Thoracic aorta (tissue), 2 donors: ENCODE measurements around the gene NPY1R. TPM values are rescaled to one million over a fixed set of nuclear protein-coding genes. Genes with fewer than 3 reads are reported as not detected.

ENCODE experiments used
- ATAC-seq: fragments of 150-250 bp; one replicate; pipeline ENCODE4 v1.8.0; 2017; ENCODE audit warnings: low read depth; ENCODE audit not compliant: insufficient number of reproducible peaks, low FRiP score
- DNase-seq: peaks from one replicate; pipeline ENCODE4 v3.0.0-alpha.2; 2020; ENCODE audit warnings: low spot score
- H3K27ac ChIP-seq, 2 donors: fragments of 200-600 bp; sonication (generic); 1 replicate in 1 of 2; 2 replicates in 1 of 2; pipeline ENCODE4 v1.5.1; 2016; ENCODE audit warnings: mild to moderate bottlenecking in 2 of 2, moderate library complexity in 2 of 2
- H3K27me3 ChIP-seq: fragments of 200-600 bp; sonication (generic); replicated peaks from 2 replicates; pipeline ENCODE4 v1.6.0; 2016; ENCODE audit warnings: mild to moderate bottlenecking; ENCODE audit not compliant: insufficient read depth
- H3K36me3 ChIP-seq: fragments of 200-600 bp; sonication (generic); one replicate; pipeline ENCODE4 v1.5.1; 2016
- H3K4me1 ChIP-seq, 2 donors: fragments of 200-600 bp; sonication (generic); 1 replicate in 1 of 2; 2 replicates in 1 of 2; pipeline versions ENCODE4 v1.5.1 to v1.6.0; 2016; ENCODE audit warnings: low read depth in 2 of 2, mild to moderate bottlenecking in 1 of 2; ENCODE audit not compliant: control insufficient read depth in 1 of 2
- H3K4me3 ChIP-seq: fragments of 200-600 bp; sonication (generic); 2 replicates; pipeline ENCODE4 v1.5.1; 2016; ENCODE audit warnings: mild to moderate bottlenecking
- H3K9me3 ChIP-seq: fragments of 200-600 bp; sonication (generic); 2 replicates; pipeline ENCODE4 v1.5.1; 2016
- total RNA-seq, 2 donors: library from RNA; depleted of rRNA; stranded (reverse); fragments of >200 nt; gene quantifications; one replicate each; pipeline versions ENCODE4 v1.1.0 to v1.2.3, GENCODE V29; 2016
- TF ChIP-seq, protein P1 (sequence below): fragments of 200-600 bp; sonication (generic); IDR thresholded peaks from one replicate; pipeline ENCODE4 v1.5.1; 2019; ENCODE audit warnings: antibody characterized with exemption

Gene NPY1R
- total RNA-seq, 2 donors from 2014 or later, result 35.4 to 112 TPM

DNA sequence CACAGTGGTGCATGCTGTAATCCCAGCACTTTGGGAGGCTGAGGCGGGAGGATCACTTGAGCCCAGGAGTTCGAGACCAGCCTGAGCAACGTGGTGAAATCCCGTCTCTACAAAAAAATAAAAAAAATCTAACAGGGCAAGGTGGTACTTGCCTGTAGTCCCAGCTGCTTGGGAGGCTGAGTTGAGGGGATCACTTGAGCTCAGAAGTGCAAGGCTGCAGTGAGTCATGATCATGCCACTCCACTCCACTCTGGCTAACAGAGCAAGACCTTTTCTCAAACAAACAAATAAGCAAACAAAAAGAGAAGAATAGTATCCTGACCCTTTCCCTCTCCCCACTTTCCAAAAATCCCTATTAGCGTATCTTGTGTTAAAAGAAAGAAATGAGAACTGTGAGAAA lies 52.7 kb downstream of the NPY1R start:
- TF ChIP-seq, protein P1, sequence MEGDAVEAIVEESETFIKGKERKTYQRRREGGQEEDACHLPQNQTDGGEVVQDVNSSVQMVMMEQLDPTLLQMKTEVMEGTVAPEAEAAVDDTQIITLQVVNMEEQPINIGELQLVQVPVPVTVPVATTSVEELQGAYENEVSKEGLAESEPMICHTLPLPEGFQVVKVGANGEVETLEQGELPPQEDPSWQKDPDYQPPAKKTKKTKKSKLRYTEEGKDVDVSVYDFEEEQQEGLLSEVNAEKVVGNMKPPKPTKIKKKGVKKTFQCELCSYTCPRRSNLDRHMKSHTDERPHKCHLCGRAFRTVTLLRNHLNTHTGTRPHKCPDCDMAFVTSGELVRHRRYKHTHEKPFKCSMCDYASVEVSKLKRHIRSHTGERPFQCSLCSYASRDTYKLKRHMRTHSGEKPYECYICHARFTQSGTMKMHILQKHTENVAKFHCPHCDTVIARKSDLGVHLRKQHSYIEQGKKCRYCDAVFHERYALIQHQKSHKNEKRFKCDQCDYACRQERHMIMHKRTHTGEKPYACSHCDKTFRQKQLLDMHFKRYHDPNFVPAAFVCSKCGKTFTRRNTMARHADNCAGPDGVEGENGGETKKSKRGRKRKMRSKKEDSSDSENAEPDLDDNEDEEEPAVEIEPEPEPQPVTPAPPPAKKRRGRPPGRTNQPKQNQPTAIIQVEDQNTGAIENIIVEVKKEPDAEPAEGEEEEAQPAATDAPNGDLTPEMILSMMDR, result no peak
- Histone ChIP-seq H3K36me3 (no peaks in the 10 kb centered on the region), H3K4me1 (no peaks in the 10 kb centered on the region), H3K9me3 (no peaks in the 10 kb centered on the region), H3K27me3 (no peaks in the 10 kb centered on the region), H3K4me3 (no peak overlapping the region), H3K27ac (no peak overlapping the region)
- DNase-seq, result no peak
- ATAC-seq, result no peak

DNA sequence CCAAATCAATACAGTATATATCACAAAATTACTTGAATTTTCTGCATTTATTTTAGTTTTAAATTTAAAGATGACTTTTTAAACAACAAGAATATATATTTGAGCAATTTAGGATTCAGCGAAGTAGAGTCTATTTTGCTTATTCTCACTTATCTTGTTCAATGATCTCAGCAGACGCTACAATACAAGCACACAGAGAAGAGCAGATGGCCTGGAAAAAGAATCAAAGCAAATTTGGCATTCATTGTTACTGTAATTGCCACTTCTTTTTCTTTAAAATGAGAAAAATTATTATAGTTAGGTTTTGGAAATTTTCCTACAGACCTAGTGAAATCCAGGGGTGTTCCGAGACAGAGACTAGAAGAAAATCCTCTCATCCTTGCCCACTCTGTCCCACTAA lies 57.5 kb downstream of the NPY1R start:
- no peaks in the 10 kb centered on the region for H3K27me3 ChIP-seq
- no peak for ATAC-seq

More for the DNA sequence above, 57.5 kb downstream of the NPY1R start:
- Histone ChIP-seq H3K36me3 (no peaks in the 10 kb centered on the region), H3K9me3 (no peaks in the 10 kb centered on the region), H3K4me3 (no peak overlapping the region), H3K27ac (no peak overlapping the region), H3K4me1 (no peaks in the 10 kb centered on the region)
- TF ChIP-seq, protein P1, result no peak
- DNase-seq, result no peak

Other genes starting within 250 kb of the NPY1R start
- gene NAF1, start 165.7 kb downstream of the NPY1R start, total RNA-seq, result 10 to 100 TPM; 21.7 to 29.8 TPM
- 1 to 10 TPM; 2.3 to 5.3 TPM for gene NPY5R, start 11.3 kb upstream of the NPY1R start, total RNA-seq
- gene TKTL2, start 141.2 kb upstream of the NPY1R start, total RNA-seq, result under 1 TPM in 1 of 2 donors, not detected in 1; 0.21 TPM
- 10 to 100 TPM; 13.7 to 36.5 TPM for gene TMA16, start 162.1 kb upstream of the NPY1R start, total RNA-seq